Loucy (cell line): ENCODE data around the gene SPINT3.
A peak's percentile ranks its signal among the peaks of the same experiment; 100 is the strongest.

Experiments used
- H2AFZ ChIP-seq: fragments of 200-600 bp; sonication (generic); 2 replicates; pipeline ENCODE4 v1.6.0; 2016; ENCODE audit warnings: antibody characterized with exemption, mild to moderate bottlenecking, low read length, moderate library complexity
- H3F3A ChIP-seq: fragments of 200-600 bp; 2 replicates; pipeline ENCODE4 v1.6.0; 2016; ENCODE audit warnings: antibody characterized with exemption, low read depth, mild to moderate bottlenecking
- H3K27me3 ChIP-seq: fragments of 200-600 bp; sonication (generic); 2 replicates; pipeline ENCODE4 v1.6.1; 2014; ENCODE audit warnings: low read length, mild to moderate bottlenecking; ENCODE audit not compliant: insufficient read depth, poor library complexity, severe bottlenecking
- H3K36me3 ChIP-seq: fragments of 200-600 bp; sonication (generic); 2 replicates; pipeline ENCODE4 v1.6.1; 2016; ENCODE audit warnings: low read length; ENCODE audit not compliant: insufficient read depth
- H3K4me1 ChIP-seq: fragments of 200-600 bp; sonication (generic); 2 replicates; pipeline ENCODE4 v1.5.1; 2014; ENCODE audit warnings: low read length, mild to moderate bottlenecking; ENCODE audit not compliant: insufficient read depth, poor library complexity, severe bottlenecking
- H3K4me2 ChIP-seq: fragments of 200-600 bp; sonication (generic); 2 replicates; pipeline ENCODE4 v1.6.0; 2014; ENCODE audit warnings: antibody characterized with exemption, low read length, low read depth, mild to moderate bottlenecking; ENCODE audit not compliant: poor library complexity, severe bottlenecking
- H3K4me3 ChIP-seq: fragments of 200-600 bp; sonication (generic); 2 replicates; pipeline ENCODE4 v1.5.1; 2014; ENCODE audit warnings: low read length, mild to moderate bottlenecking, mixed read lengths; ENCODE audit not compliant: poor library complexity, severe bottlenecking
- H3K79me2 ChIP-seq: fragments of 200-600 bp; sonication (generic); 2 replicates; pipeline ENCODE4 v1.6.1; 2014; ENCODE audit warnings: low read length; ENCODE audit not compliant: insufficient read depth
- H3K9ac ChIP-seq: fragments of 200-600 bp; sonication (generic); 2 replicates; pipeline ENCODE4 v1.6.0; 2014; ENCODE audit warnings: mild to moderate bottlenecking, low read depth, low read length, moderate library complexity; ENCODE audit not compliant: poor library complexity, severe bottlenecking
- H3K9me2 ChIP-seq: fragments of 200-600 bp; sonication (generic); replicated peaks from 2 replicates; pipeline ENCODE4 v1.6.1; 2016; ENCODE audit warnings: low read depth, low read length, mixed read lengths
- H3K9me3 ChIP-seq: fragments of 200-600 bp; sonication (generic); 2 replicates; pipeline ENCODE4 v1.6.1; 2014; ENCODE audit warnings: mild to moderate bottlenecking, antibody characterized with exemption, low read length, low read depth; ENCODE audit not compliant: insufficient read depth
- H4K20me1 ChIP-seq: fragments of 200-600 bp; sonication (generic); 2 replicates; pipeline ENCODE4 v1.6.0; 2014; ENCODE audit warnings: antibody characterized with exemption, low read length, mild to moderate bottlenecking; ENCODE audit not compliant: insufficient read depth, poor library complexity, severe bottlenecking
- CTCF ChIP-seq: fragments of 200-600 bp; sonication (generic); conservative IDR thresholded peaks from 2 replicates; pipeline ENCODE4 v1.5.1; 2014; ENCODE audit warnings: mild to moderate bottlenecking, antibody characterized with exemption, low read length
- EZH2phosphoT487 ChIP-seq: fragments of 200-600 bp; IDR thresholded peaks from 2 replicates; pipeline ENCODE4 v1.6.1; 2018; ENCODE audit warnings: antibody characterized with exemption, mild to moderate bottlenecking, moderate library complexity, borderline replicate concordance

SPINT3 gene

GRCh38 chr20:45547206-45547770 is 31.9 kb upstream of the SPINT3 start, which contains the start of gene EPPIN:
TSS of gene EPPIN (minus strand) at chr20:45547401. CDS start at chr20:45547357, 44 bp downstream.
- Histone ChIP-seq H3K4me3 (no peak within 1 kb of the TSS), H3K4me2 (no peak within 1 kb of the TSS), H2AFZ (peak within 1 kb of the TSS; percentile 0; the same call in 1 of the 2 replicates), H3K79me2 (no peaks in the 10 kb centered on the region), H3K9me3 (no peaks in the 10 kb centered on the region), H3K27me3 (no peaks in the 10 kb centered on the region), H3K9ac (no peak within 1 kb of the TSS), H3K36me3 (no peaks in the 10 kb centered on the region), H4K20me1 (no peaks in the 10 kb centered on the region), H3K9me2 (no peaks in the 10 kb centered on the region), H3F3A (no peaks in the 10 kb centered on the region), H3K4me1 (no peaks in the 10 kb centered on the region)
- TF ChIP-seq EZH2phosphoT487 (no peak), CTCF (no peak)

- no peak overlapping the region for H3K4me2 ChIP-seq
- no peaks in the 10 kb centered on the region for H3K36me3 ChIP-seq
- TF ChIP-seq CTCF: peak; percentile 47
- TF ChIP-seq EZH2phosphoT487: no peak
- peak overlapping the region; percentile 0; the same call in 1 of the 2 replicates for H2AFZ ChIP-seq
- H3K4me1 ChIP-seq: no peaks in the 10 kb centered on the region
- no peaks in the 10 kb centered on the region for H3K27me3 ChIP-seq
- no peaks in the 10 kb centered on the region for H3K9me2 ChIP-seq
- H3F3A ChIP-seq: no peaks in the 10 kb centered on the region
- no peaks in the 10 kb centered on the region for H3K79me2 ChIP-seq
- H3K9ac ChIP-seq: no peak overlapping the region
- no peaks in the 10 kb centered on the region for H3K9me3 ChIP-seq
- no peaks in the 10 kb centered on the region for H4K20me1 ChIP-seq
- H3K4me3 ChIP-seq: no peak overlapping the region
Observed at GRCh38 chr20:45545754-45546453, 30.5 kb upstream of the SPINT3 start.

- Histone ChIP-seq H3K9me3 (no peaks in the 10 kb centered on the region), H3K9ac (no peak overlapping the region), H3K36me3 (no peaks in the 10 kb centered on the region), H3K9me2 (no peaks in the 10 kb centered on the region), H3K4me2 (no peak overlapping the region), H3K27me3 (no peaks in the 10 kb centered on the region), H2AFZ (no peak overlapping the region), H4K20me1 (no peaks in the 10 kb centered on the region), H3K79me2 (no peaks in the 10 kb centered on the region), H3K4me3 (no peak overlapping the region), H3K4me1 (no peaks in the 10 kb centered on the region), H3F3A (no peaks in the 10 kb centered on the region)
- TF ChIP-seq EZH2phosphoT487 (no peak), CTCF (no peak)
Observed at GRCh38 chr20:45545351-45545750, 29.9 kb upstream of the SPINT3 start.
